Calu3 (cell line): ENCODE measurements around the gene CHST10. TPM values are rescaled to one million over a fixed set of nuclear protein-coding genes. Genes with fewer than 3 reads are reported as not detected.
"Not testable (repeated sequence)": the region's sequence is repeated elsewhere in the genome, so short reads cannot be mapped to it uniquely, and the experiment has no call there.

ENCODE experiments used
- BruUV-seq: library from RNA; stranded (reverse); fragments of 400-500 nt; replicated peaks from 2 replicates; lab custom pipeline; 2021; lab: Mats Ljungman, UMichigan
- CTCF ChIA-PET: fragments of 300-600 bp; sonication (Branson Sonifier 250); formaldehyde crosslinking; loops from one replicate; lab custom pipeline; 2022; ENCODE audit warnings: antibody characterized with exemption; lab: Charles Lee
- DNase-seq: peaks from one replicate; pipeline ENCODE4 v3.0.0; 2022
- H3K27ac Mint-ChIP-seq: one replicate; pipeline ENCODE4 v1.8.0; 2022; ENCODE audit warnings: mixed read lengths; ENCODE audit not compliant: unreplicated experiment
- H3K27me3 Mint-ChIP-seq: one replicate; pipeline ENCODE4 v1.8.0; 2022; ENCODE audit warnings: mixed read lengths; ENCODE audit not compliant: unreplicated experiment
- H3K36me3 Mint-ChIP-seq: one replicate; pipeline ENCODE4 v1.8.0; 2022; ENCODE audit warnings: mild to moderate bottlenecking, moderate library complexity, mixed read lengths; ENCODE audit not compliant: insufficient read depth, unreplicated experiment
- H3K4me1 Mint-ChIP-seq: one replicate; pipeline ENCODE4 v1.8.0; 2022; ENCODE audit warnings: mild to moderate bottlenecking, low read depth, mixed read lengths; ENCODE audit not compliant: unreplicated experiment
- H3K4me3 Mint-ChIP-seq: one replicate; pipeline ENCODE4 v1.8.0; 2022; ENCODE audit warnings: mild to moderate bottlenecking, low read depth, moderate library complexity, mixed read lengths; ENCODE audit not compliant: unreplicated experiment
- H3K9me3 Mint-ChIP-seq: one replicate; pipeline ENCODE4 v1.8.0; 2022; ENCODE audit warnings: low read depth, mixed read lengths; ENCODE audit not compliant: unreplicated experiment
- CTCF ChIP-seq: fragments of 200-600 bp; IDR thresholded peaks from one replicate; pipeline ENCODE4 v1.8.0; 2022; ENCODE audit warnings: antibody characterized with exemption; ENCODE audit not compliant: unreplicated experiment
- intact Hi-C: fragments of 100-400 bp; cut with micrococcal nuclease; formaldehyde crosslinking; loops from one replicate; pipeline ENCODE4 v1.10.0; 2022; ENCODE audit not compliant: unreplicated experiment
- total RNA-seq: library from RNA; stranded (reverse); gene quantifications from 2 replicates; pipeline ENCODE4 v1.2.3, GENCODE V29; 2022

The CHST10 gene
- total RNA-seq, 1 experiment from 2014 or later = 15.5 TPM

- no TSS peak for BruUV-seq
- DNase-seq = no peak
- H3K4me3 Mint-ChIP-seq = no peak overlapping the region
- peaks cover 27% of the 10 kb centered on the region for H3K4me1 Mint-ChIP-seq
- H3K27me3 Mint-ChIP-seq = no peaks in the 10 kb centered on the region
- H3K27ac Mint-ChIP-seq = no peak overlapping the region
- intact Hi-C loops = no loop called here
- H3K9me3 Mint-ChIP-seq = no peaks in the 10 kb centered on the region
- CTCF ChIA-PET = no interaction called here
- H3K36me3 Mint-ChIP-seq = no peaks in the 10 kb centered on the region
- no peak for TF ChIP-seq CTCF
These were observed 64.9 kb downstream of the CHST10 start for GRCh38 chr2:100352521-100352920.

GRCh38 chr2:100350661-100351185 is 66.7 kb downstream of the CHST10 start:
- intact Hi-C loops = no loop called here
- no peak overlapping the region for H3K4me3 Mint-ChIP-seq
- CTCF ChIA-PET = no interaction called here
- H3K4me1 Mint-ChIP-seq = peaks cover 36% of the 10 kb centered on the region
- no peak overlapping the region for H3K27ac Mint-ChIP-seq
- DNase-seq = no peak
- H3K36me3 Mint-ChIP-seq = no peaks in the 10 kb centered on the region
- H3K27me3 Mint-ChIP-seq = no peaks in the 10 kb centered on the region
- BruUV-seq = no TSS peak
- no peak for TF ChIP-seq CTCF
- H3K9me3 Mint-ChIP-seq = no peaks in the 10 kb centered on the region

- H3K36me3 Mint-ChIP-seq, BruUV-seq, DNase-seq, H3K9me3 Mint-ChIP-seq, H3K27ac Mint-ChIP-seq, CTCF ChIA-PET, H3K4me3 Mint-ChIP-seq, H3K27me3 Mint-ChIP-seq, intact Hi-C loops: not testable (repeated sequence)
- H3K4me1 Mint-ChIP-seq = peaks cover 37% of the 10 kb centered on the region
These were observed 72.3 kb downstream of the CHST10 start for GRCh38 chr2:100345144-100345543.

GRCh38 chr2:100344433-100344832 is 73.0 kb downstream of the CHST10 start:
- no peak overlapping the region for H3K4me3 Mint-ChIP-seq
- H3K27ac Mint-ChIP-seq = no peak overlapping the region
- no peak for DNase-seq
- H3K27me3 Mint-ChIP-seq = no peaks in the 10 kb centered on the region
- BruUV-seq = no TSS peak
- intact Hi-C loops = no loop called here
- no peak for TF ChIP-seq CTCF
- H3K36me3 Mint-ChIP-seq = no peaks in the 10 kb centered on the region
- peaks cover 30% of the 10 kb centered on the region for H3K4me1 Mint-ChIP-seq
- peaks cover 3% of the 10 kb centered on the region for H3K9me3 Mint-ChIP-seq
- CTCF ChIA-PET = no interaction called here

GRCh38 chr2:100342466-100342865 is 75.0 kb downstream of the CHST10 start:
- CTCF ChIA-PET, DNase-seq: not testable (repeated sequence)

More at GRCh38 chr2:100342466-100342865, 75.0 kb downstream of the CHST10 start:
- H3K9me3 Mint-ChIP-seq, H3K36me3 Mint-ChIP-seq, intact Hi-C loops, BruUV-seq, H3K4me3 Mint-ChIP-seq, H3K27ac Mint-ChIP-seq, H3K27me3 Mint-ChIP-seq: not testable (repeated sequence)
- peaks cover 12% of the 10 kb centered on the region for H3K4me1 Mint-ChIP-seq

Other genes with a start within 250 kb of the CHST10 start
- 8.7 and 9.7 TPM in 2 replicates for gene LONRF2, start 95.2 kb downstream of the CHST10 start, total RNA-seq
- not detected in 2 replicates for gene NMS, start 52.8 kb upstream of the CHST10 start, total RNA-seq
- gene PDCL3, start 145.3 kb upstream of the CHST10 start, total RNA-seq = 23.0 and 27.8 TPM in 2 replicates